Uterus (tissue), 2 donors: ENCODE results near the gene BRMS1.
"Not testable (repeated sequence)": the region's sequence is repeated elsewhere in the genome, so short reads cannot be mapped to it uniquely, and the experiment has no call there.

Experiments used
- POLR2A ChIP-seq, 2 donors: fragments of 450-650 bp; IDR thresholded peaks; one replicate each; pipeline ENCODE4 v1.6.1; 2016; ENCODE audit warnings: antibody characterized with exemption in 2 of 2, mild to moderate bottlenecking in 1 of 2, moderate library complexity in 1 of 2
- TF ChIP-seq, protein P1 (sequence below), 4 experiments: fragments of 200-600 bp in 2 of 4; fragments of 450-650 bp in 2 of 4; sonication (generic) in 2 of 4; IDR thresholded peaks; one replicate each; pipeline ENCODE4 v1.5.1; 2016 to 2019; ENCODE audit warnings: antibody characterized with exemption in 4 of 4, mild to moderate bottlenecking in 2 of 4, moderate library complexity in 1 of 4

DNA sequence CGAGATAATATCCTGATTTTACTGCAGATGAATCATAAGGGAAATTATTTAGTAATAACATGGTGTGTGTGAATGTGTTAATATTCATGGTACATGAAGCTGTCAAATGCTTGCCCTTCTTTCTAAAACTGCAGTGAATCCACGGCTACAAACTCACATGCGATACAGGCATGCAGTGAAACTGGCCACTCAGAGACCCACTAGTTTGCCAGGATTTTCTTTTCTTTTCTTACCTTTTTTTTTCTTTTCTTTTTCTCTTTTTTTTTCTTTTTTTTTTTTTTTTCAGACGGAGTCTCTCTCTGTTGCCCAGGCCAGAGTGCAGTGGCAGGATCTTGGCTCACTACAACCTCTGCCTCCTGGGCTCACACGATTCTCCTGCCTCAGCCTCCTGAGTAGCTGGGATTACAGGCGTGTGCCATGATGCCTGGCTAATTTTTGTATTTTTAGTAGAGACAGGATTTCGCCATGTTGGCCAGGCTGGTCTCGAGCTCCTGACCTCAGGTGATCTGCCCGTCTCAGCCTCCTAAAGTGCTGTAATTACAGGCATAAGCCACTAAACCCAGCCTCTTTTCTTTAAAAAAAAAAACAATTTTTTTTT lies 28.9 kb upstream of the BRMS1 start:
- not testable (repeated sequence) for TF ChIP-seq POLR2A (IDR thresholded peaks at IDR 0.05)
- TF ChIP-seq, protein P1, sequence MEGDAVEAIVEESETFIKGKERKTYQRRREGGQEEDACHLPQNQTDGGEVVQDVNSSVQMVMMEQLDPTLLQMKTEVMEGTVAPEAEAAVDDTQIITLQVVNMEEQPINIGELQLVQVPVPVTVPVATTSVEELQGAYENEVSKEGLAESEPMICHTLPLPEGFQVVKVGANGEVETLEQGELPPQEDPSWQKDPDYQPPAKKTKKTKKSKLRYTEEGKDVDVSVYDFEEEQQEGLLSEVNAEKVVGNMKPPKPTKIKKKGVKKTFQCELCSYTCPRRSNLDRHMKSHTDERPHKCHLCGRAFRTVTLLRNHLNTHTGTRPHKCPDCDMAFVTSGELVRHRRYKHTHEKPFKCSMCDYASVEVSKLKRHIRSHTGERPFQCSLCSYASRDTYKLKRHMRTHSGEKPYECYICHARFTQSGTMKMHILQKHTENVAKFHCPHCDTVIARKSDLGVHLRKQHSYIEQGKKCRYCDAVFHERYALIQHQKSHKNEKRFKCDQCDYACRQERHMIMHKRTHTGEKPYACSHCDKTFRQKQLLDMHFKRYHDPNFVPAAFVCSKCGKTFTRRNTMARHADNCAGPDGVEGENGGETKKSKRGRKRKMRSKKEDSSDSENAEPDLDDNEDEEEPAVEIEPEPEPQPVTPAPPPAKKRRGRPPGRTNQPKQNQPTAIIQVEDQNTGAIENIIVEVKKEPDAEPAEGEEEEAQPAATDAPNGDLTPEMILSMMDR (IDR thresholded peaks at IDR 0.05), result not testable (repeated sequence)
